ENCODE data around the gene MUC5B. TPM values are rescaled to one million over a fixed set of nuclear protein-coding genes. Genes with fewer than 3 reads are reported as not detected.

The MUC5B gene
- total RNA-seq, 2 donors from 2014 or later = 0.18 to 17.3 TPM

DNA sequence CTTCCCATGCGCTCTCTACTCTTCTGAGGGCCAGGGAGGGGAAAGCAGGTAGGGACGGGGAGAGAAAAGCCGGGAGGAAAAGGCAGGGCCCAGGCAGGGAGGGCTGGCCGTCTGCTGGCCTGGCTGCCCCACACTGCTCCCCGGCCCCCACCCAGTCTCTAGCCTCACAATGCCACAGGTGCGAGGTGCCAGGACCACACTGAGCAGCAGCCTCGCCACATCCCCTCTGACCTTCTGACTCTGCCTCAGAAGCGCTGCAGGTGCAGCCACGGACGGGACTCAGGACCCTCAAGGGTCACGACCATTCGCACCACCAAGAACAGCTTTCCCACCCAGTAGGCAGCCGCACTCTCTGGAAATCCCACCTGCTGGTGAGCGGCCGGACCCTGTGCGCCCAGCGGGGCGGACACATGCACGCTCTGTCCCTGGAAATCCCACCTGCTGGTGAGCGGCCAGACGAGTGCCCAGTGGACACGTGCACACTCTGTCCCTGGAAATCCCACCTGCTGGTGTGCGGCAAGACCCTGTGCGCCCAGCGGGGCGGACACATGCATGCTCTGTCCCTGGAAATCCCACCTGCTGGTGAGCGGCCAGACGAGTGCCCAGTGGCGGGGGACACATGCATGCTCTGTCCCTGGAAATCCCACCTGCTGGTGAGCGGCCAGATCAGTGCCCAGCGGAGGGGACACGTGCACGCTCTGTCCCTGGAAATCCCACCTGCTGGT is 66.5 kb downstream of the MUC5B start:
- no peaks in the 10 kb centered on the region for H3K9me3 ChIP-seq
- no peak overlapping the region for H3K4me3 ChIP-seq
- TF ChIP-seq POLR2A (IDR thresholded peaks at IDR 0.05) = no peak
- no peak for TF ChIP-seq POLR2AphosphoS5 (IDR thresholded peaks at IDR 0.05)
- TF ChIP-seq, protein P1, sequence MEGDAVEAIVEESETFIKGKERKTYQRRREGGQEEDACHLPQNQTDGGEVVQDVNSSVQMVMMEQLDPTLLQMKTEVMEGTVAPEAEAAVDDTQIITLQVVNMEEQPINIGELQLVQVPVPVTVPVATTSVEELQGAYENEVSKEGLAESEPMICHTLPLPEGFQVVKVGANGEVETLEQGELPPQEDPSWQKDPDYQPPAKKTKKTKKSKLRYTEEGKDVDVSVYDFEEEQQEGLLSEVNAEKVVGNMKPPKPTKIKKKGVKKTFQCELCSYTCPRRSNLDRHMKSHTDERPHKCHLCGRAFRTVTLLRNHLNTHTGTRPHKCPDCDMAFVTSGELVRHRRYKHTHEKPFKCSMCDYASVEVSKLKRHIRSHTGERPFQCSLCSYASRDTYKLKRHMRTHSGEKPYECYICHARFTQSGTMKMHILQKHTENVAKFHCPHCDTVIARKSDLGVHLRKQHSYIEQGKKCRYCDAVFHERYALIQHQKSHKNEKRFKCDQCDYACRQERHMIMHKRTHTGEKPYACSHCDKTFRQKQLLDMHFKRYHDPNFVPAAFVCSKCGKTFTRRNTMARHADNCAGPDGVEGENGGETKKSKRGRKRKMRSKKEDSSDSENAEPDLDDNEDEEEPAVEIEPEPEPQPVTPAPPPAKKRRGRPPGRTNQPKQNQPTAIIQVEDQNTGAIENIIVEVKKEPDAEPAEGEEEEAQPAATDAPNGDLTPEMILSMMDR (IDR thresholded peaks at IDR 0.05) = no peak
- intact Hi-C loops (cut with DNase I) = no loop called here
- H3K36me3 ChIP-seq = peaks cover 20 to 27% of the 10 kb centered on the region in 2 donors
- H3K27me3 ChIP-seq (replicated peaks; ENCODE audit: insufficient read depth) = no peaks in the 10 kb centered on the region
- WGBS = 96% methylated on average over 26 of the region's 33 CpGs
- no peak overlapping the region for H3K27ac ChIP-seq
- DNase-seq (ENCODE audit: low spot score) = no peak
- H3K4me1 ChIP-seq (replicated peaks) = peaks cover 5% of the 10 kb centered on the region

DNA sequence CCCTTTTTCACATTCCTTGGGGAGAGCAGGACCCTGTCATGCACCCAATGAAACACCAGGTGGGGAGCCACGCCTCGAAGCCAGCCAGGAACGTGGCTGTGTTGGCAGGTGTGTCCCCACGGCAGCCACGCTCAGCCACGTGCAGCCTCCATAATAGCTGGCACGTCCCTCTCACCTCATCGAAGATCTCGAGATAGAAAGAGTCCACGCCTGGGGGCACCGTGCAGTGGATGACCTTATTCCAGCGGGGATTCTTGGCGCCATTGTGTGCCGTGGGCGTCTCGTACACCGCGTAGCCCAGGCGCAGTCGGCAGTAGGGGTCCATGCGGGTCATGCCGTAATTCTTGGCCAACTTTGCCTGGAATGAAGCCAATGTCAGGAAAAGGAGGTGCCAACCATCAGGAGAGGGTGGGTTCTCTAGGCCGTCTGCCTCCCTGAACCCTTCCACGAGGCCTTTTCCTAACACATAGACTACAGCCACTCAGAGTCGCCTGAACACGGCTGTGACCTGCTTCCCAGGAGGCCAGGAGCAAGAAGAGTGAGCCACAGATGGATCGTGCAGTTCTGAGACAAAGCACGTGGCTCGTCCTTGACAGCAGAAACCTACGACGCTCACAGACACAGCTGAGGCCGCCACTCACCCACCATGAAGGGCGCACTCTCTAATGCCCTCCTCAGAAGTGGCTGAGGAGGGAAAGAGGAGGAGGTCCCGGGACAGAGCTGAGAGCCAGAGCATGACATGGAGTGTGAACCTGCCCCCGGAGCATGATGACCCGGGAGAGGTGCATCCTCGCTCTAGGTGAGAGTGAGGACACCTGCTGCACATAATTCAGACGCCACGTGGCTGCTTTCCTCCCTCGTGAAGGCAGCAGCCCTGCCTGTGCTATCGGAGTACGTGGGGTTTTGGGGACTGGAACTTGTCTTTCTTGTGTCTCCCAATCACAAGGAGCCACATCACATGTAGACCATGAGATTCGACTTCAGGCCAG is 67.5 kb downstream of the MUC5B start:
- H3K9me3 ChIP-seq = no peaks in the 10 kb centered on the region
- peaks cover 5% of the 10 kb centered on the region for H3K4me1 ChIP-seq (replicated peaks)
- H3K27ac ChIP-seq = no peak overlapping the region
- H3K4me3 ChIP-seq = no peak overlapping the region
- DNase-seq (ENCODE audit: low spot score) = no peak
- WGBS = 88% methylated on average over 43 of the region's 43 CpGs
- peaks cover 13 to 26% of the 10 kb centered on the region in 2 donors for H3K36me3 ChIP-seq
- no peak for TF ChIP-seq POLR2AphosphoS5 (IDR thresholded peaks at IDR 0.05)
- TF ChIP-seq POLR2A (IDR thresholded peaks at IDR 0.05) = no peak
- TF ChIP-seq, protein P1 (IDR thresholded peaks at IDR 0.05) = no peak
- no peaks in the 10 kb centered on the region for H3K27me3 ChIP-seq (replicated peaks; ENCODE audit: insufficient read depth)
- intact Hi-C loops (cut with DNase I) = no loop called here

DNA sequence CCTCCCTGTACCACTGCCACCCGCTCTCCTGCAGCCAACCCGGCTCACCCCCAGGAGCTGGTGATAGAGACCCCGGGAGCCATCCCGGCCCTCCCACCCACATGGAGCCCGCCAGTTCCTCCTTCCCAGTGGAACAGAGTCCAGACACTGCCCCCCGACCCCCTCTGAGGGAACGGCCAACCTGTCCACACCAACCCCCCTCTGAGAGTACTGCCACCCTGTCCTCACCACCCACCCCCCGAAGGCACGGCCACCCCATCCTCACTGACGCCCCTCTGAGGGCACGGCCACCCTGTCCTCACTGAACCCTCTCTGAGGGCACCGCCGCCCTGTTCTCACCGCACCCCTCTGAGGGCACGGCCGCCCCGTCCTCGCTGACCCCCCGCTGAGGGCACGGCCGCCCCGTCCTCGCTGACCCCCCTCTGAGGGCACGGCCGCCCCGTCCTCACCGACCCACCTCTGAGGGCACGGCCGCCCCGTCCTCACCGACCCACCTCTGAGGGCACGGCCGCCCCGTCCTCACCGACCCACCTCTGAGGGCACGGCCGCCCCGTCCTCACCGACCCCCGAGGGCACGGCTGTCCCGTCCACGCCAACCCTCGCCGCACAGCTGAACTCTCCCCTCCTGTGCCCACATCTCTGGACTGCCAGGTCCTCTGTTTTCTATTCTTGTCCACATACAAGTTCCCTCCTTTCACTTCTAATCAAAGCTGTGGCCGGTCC is 68.6 kb downstream of the MUC5B start:
- DNase-seq (ENCODE audit: low spot score) = no peak
- Histone ChIP-seq H3K27ac (no peak overlapping the region), H3K27me3 (replicated peaks; ENCODE audit: insufficient read depth) (no peaks in the 10 kb centered on the region), H3K36me3 (peaks cover 12 to 17% of the 10 kb centered on the region in 2 donors), H3K9me3 (no peaks in the 10 kb centered on the region), H3K4me3 (no peak overlapping the region), H3K4me1 (replicated peaks) (peaks cover 5% of the 10 kb centered on the region)
- intact Hi-C loops (cut with DNase I) = no loop called here
- 88% methylated on average over 46 of the region's 46 CpGs for WGBS
- TF ChIP-seq, protein P1 (IDR thresholded peaks at IDR 0.05) = no peak
- TF ChIP-seq POLR2A (IDR thresholded peaks at IDR 0.05) (no peak), POLR2AphosphoS5 (IDR thresholded peaks at IDR 0.05) (no peak)

DNA sequence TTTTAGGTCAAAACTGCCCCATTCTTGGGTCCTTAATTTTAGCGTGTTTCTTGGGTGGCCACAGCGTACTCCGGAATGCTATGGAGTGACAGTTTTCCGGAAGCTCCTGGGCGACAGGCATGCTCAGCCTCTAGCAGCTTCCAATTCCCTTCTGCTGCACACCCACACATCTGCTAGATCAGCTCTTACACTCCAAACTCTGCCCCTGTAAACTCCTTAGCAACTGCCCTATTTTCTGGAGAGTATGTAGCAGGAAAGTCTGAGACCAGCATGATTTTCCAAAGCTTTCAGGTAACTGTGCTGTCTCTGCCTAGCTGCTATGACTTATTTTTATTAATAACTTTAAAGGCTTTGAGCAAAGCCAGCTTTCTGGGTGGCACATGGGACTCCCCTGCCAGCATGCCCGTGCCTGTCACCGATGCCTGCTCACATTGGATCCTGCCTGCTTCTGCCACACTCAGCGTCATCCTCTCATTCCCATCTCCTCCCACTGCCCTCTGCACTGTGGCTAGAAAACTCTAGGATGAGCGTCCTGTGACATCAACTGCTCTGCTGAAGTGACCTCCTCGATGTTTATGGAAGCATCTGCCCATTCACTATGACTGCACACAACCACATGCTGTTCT is 69.3 kb downstream of the MUC5B start:
- DNase-seq (ENCODE audit: low spot score) = no peak
- intact Hi-C loops (cut with DNase I) = no loop called here
- Histone ChIP-seq H3K4me1 (replicated peaks) (peaks cover 5% of the 10 kb centered on the region), H3K36me3 (peaks cover 12 to 17% of the 10 kb centered on the region in 2 donors), H3K27ac (no peak overlapping the region), H3K4me3 (no peak overlapping the region), H3K27me3 (replicated peaks; ENCODE audit: insufficient read depth) (no peaks in the 10 kb centered on the region), H3K9me3 (no peaks in the 10 kb centered on the region)
- 68% methylated on average over 10 of the region's 10 CpGs for WGBS
- TF ChIP-seq, protein P1 (IDR thresholded peaks at IDR 0.05) = no peak
- TF ChIP-seq POLR2AphosphoS5 (IDR thresholded peaks at IDR 0.05) = no peak
- no peak for TF ChIP-seq POLR2A (IDR thresholded peaks at IDR 0.05)

Measured in prostate gland (tissue), 2 donors.